T-helper 2 cell treated with Interferon-gamma antibody and Interleukin-4, amounts not matched to agents 5 μg/mL and 100 μg/mL, for 36 hours (primary cell): ENCODE measurements around the gene GNG3.
"Not testable (repeated sequence)": the region's sequence is repeated elsewhere in the genome, so short reads cannot be mapped to it uniquely, and the experiment has no call there.

Experiments
- DNase-seq: peaks from one replicate; pipeline ENCODE4 v3.0.0; 2021; ENCODE audit warnings: low spot score
- H3K27ac Mint-ChIP-seq: one replicate; pipeline ENCODE4 v1.8.0; 2021; ENCODE audit warnings: mild to moderate bottlenecking, mixed read lengths
- H3K27me3 Mint-ChIP-seq: one replicate; pipeline ENCODE4 v1.8.0; 2021; ENCODE audit warnings: low read depth, mixed read lengths
- H3K36me3 Mint-ChIP-seq: one replicate; pipeline ENCODE4 v1.8.0; 2021; ENCODE audit warnings: low read depth, mixed read lengths
- H3K4me1 Mint-ChIP-seq: one replicate; pipeline ENCODE4 v1.8.0; 2021; ENCODE audit warnings: low read depth, mixed read lengths
- H3K4me3 Mint-ChIP-seq: one replicate; pipeline ENCODE4 v1.8.0; 2022; ENCODE audit warnings: mild to moderate bottlenecking, moderate library complexity, mixed read lengths
- H3K9me3 Mint-ChIP-seq: one replicate; pipeline ENCODE4 v1.8.0; 2021; ENCODE audit warnings: mixed read lengths

Gene GNG3

GRCh38 chr11:62707277-62707861, at the start of gene GNG3, which contains the start of gene BSCL2:
Gene GNG3 (plus strand): TSS chr11:62707676. CDS start chr11:62708296, 620 bp downstream.
Gene BSCL2 (minus strand): TSS chr11:62707424. CDS start chr11:62707195, 229 bp downstream.
- Mint-ChIP-seq H3K27me3 (no peaks in the 10 kb centered on the region), H3K4me3 (peak within 1 kb of the TSS; percentile 95), H3K36me3 (peaks cover 27% of the 10 kb centered on the region), H3K4me1 (peaks cover 42% of the 10 kb centered on the region), H3K27ac (peak within 1 kb of the TSS; percentile 96), H3K9me3 (no peaks in the 10 kb centered on the region)
- DNase-seq, result no peak

GRCh38 chr11:62664405-62665074, 42.9 kb upstream of the GNG3 start:
- Mint-ChIP-seq H3K4me1 (peaks cover 20% of the 10 kb centered on the region), H3K27me3 (no peaks in the 10 kb centered on the region), H3K36me3 (peaks cover 41% of the 10 kb centered on the region), H3K9me3 (no peaks in the 10 kb centered on the region), H3K27ac (peak overlapping the region; percentile 91), H3K4me3 (peak overlapping the region; percentile 98)
- no peak for DNase-seq

GRCh38 chr11:62665075-62665598, 42.3 kb upstream of the GNG3 start, which contains the start of the genes C11orf98 and CSKMT:
Gene C11orf98 (minus strand): TSS chr11:62665210. CDS start chr11:62665169, 41 bp downstream.
Gene CSKMT (plus strand): TSS chr11:62665312. CDS start chr11:62665880, 568 bp downstream.
- peak; percentile 96 for DNase-seq
- Mint-ChIP-seq H3K27me3 (no peaks in the 10 kb centered on the region), H3K9me3 (no peaks in the 10 kb centered on the region), H3K4me3 (peak within 1 kb of the TSS; percentile 98), H3K4me1 (peaks cover 24% of the 10 kb centered on the region), H3K36me3 (peaks cover 41% of the 10 kb centered on the region), H3K27ac (peak within 1 kb of the TSS; percentile 91)

- Mint-ChIP-seq H3K4me3 (peak overlapping the region; percentile 98), H3K36me3 (peaks cover 41% of the 10 kb centered on the region), H3K4me1 (peaks cover 28% of the 10 kb centered on the region), H3K27me3 (no peaks in the 10 kb centered on the region), H3K9me3 (no peaks in the 10 kb centered on the region), H3K27ac (peak overlapping the region; percentile 91)
- DNase-seq, result peak; percentile 47
Measured at GRCh38 chr11:62665599-62666258, 41.7 kb upstream of the GNG3 start.

- Mint-ChIP-seq H3K9me3 (no peaks in the 10 kb centered on the region), H3K27me3 (no peaks in the 10 kb centered on the region), H3K4me1 (peaks cover 30% of the 10 kb centered on the region), H3K4me3 (peak overlapping the region; percentile 98), H3K27ac (peak overlapping the region; percentile 68), H3K36me3 (peaks cover 43% of the 10 kb centered on the region)
- DNase-seq, result no peak
Measured at GRCh38 chr11:62666259-62666926, 41.1 kb upstream of the GNG3 start.

- no peaks in the 10 kb centered on the region for H3K27me3 Mint-ChIP-seq
Measured at GRCh38 chr11:62667460-62667859, 40.0 kb upstream of the GNG3 start.

GRCh38 chr11:62669420-62670161, 37.9 kb upstream of the GNG3 start:
- H3K27ac Mint-ChIP-seq, result peak overlapping the region; percentile 92
- peak overlapping the region; percentile 98 for H3K4me3 Mint-ChIP-seq
- H3K4me1 Mint-ChIP-seq, result peaks cover 38% of the 10 kb centered on the region
- H3K9me3 Mint-ChIP-seq, result no peaks in the 10 kb centered on the region
- no peaks in the 10 kb centered on the region for H3K27me3 Mint-ChIP-seq
- no peak for DNase-seq
- peaks cover 46% of the 10 kb centered on the region for H3K36me3 Mint-ChIP-seq

More at GRCh38 chr11:62667460-62667859, 40.0 kb upstream of the GNG3 start:
- no peak for DNase-seq
- Mint-ChIP-seq H3K4me3 (peak overlapping the region; percentile 98), H3K36me3 (peaks cover 46% of the 10 kb centered on the region), H3K9me3 (no peaks in the 10 kb centered on the region), H3K27ac (peak overlapping the region; percentile 10), H3K4me1 (peaks cover 31% of the 10 kb centered on the region)

- peak overlapping the region; percentile 92 for H3K27ac Mint-ChIP-seq
- no peak for DNase-seq
- peaks cover 43% of the 10 kb centered on the region for H3K4me1 Mint-ChIP-seq
- peaks cover 42% of the 10 kb centered on the region for H3K36me3 Mint-ChIP-seq
- H3K27me3 Mint-ChIP-seq, result no peaks in the 10 kb centered on the region
- H3K9me3 Mint-ChIP-seq, result no peaks in the 10 kb centered on the region
- H3K4me3 Mint-ChIP-seq, result peak overlapping the region; percentile 98
Measured at GRCh38 chr11:62671236-62671607, 36.3 kb upstream of the GNG3 start.

- peaks cover 44% of the 10 kb centered on the region for H3K4me1 Mint-ChIP-seq
- H3K9me3 Mint-ChIP-seq, result no peaks in the 10 kb centered on the region
- H3K27me3 Mint-ChIP-seq, result no peaks in the 10 kb centered on the region
- DNase-seq, result peak; percentile 76
- peaks cover 40% of the 10 kb centered on the region for H3K36me3 Mint-ChIP-seq
- peak within 1 kb of the TSS; percentile 98 for H3K4me3 Mint-ChIP-seq
- H3K27ac Mint-ChIP-seq, result peak within 1 kb of the TSS; percentile 92
Measured at GRCh38 chr11:62671608-62672389, 35.7 kb upstream of the GNG3 start, which contains the start of the genes LBHD1 and UQCC3. Gene LBHD1 (minus strand): TSS chr11:62672267. CDS start chr11:62670031, 2,236 bp downstream. Gene UQCC3 (plus strand): TSS chr11:62671673. CDS start chr11:62671746, 73 bp downstream.

- peaks cover 45% of the 10 kb centered on the region for H3K36me3 Mint-ChIP-seq
- H3K4me1 Mint-ChIP-seq, result peaks cover 45% of the 10 kb centered on the region
Measured at GRCh38 chr11:62673196-62673525, 34.3 kb upstream of the GNG3 start.

GRCh38 chr11:62675415-62675814, 32.1 kb upstream of the GNG3 start:
- not testable (repeated sequence) for H3K9me3 Mint-ChIP-seq, H3K27ac Mint-ChIP-seq, H3K27me3 Mint-ChIP-seq, H3K4me3 Mint-ChIP-seq, DNase-seq
- Mint-ChIP-seq H3K36me3 (peaks cover 44% of the 10 kb centered on the region), H3K4me1 (peaks cover 43% of the 10 kb centered on the region)

More at GRCh38 chr11:62673196-62673525, 34.3 kb upstream of the GNG3 start:
- Mint-ChIP-seq H3K27ac (no peak overlapping the region), H3K27me3 (no peaks in the 10 kb centered on the region), H3K4me3 (peak overlapping the region; percentile 98), H3K9me3 (no peaks in the 10 kb centered on the region)
- DNase-seq, result no peak

- H3K9me3 Mint-ChIP-seq, result no peaks in the 10 kb centered on the region
- H3K36me3 Mint-ChIP-seq, result peaks cover 39% of the 10 kb centered on the region
- DNase-seq, result no peak
- no peaks in the 10 kb centered on the region for H3K27me3 Mint-ChIP-seq
- H3K4me3 Mint-ChIP-seq, result peak overlapping the region; percentile 67
- H3K4me1 Mint-ChIP-seq, result peaks cover 44% of the 10 kb centered on the region
- H3K27ac Mint-ChIP-seq, result no peak overlapping the region
Measured at GRCh38 chr11:62676698-62677097, 30.8 kb upstream of the GNG3 start.
